GOT3 (cell line): ENCODE measurements around the gene SACM1L.
"Not testable (repeated sequence)": the region's sequence is repeated elsewhere in the genome, so short reads cannot be mapped to it uniquely, and the experiment has no call there.

Source experiments
- DNase-seq: peaks from one replicate; lab custom pipeline; 2025; ENCODE audit warnings: mixed read lengths; lab: John Stamatoyannopoulos, UW

Gene SACM1L

GRCh38 chr3:45741742-45742460 lies 52.7 kb downstream of the SACM1L start:
- no peak for DNase-seq

GRCh38 chr3:45742461-45743089 lies 53.4 kb downstream of the SACM1L start:
- DNase-seq, result no peak

DNA sequence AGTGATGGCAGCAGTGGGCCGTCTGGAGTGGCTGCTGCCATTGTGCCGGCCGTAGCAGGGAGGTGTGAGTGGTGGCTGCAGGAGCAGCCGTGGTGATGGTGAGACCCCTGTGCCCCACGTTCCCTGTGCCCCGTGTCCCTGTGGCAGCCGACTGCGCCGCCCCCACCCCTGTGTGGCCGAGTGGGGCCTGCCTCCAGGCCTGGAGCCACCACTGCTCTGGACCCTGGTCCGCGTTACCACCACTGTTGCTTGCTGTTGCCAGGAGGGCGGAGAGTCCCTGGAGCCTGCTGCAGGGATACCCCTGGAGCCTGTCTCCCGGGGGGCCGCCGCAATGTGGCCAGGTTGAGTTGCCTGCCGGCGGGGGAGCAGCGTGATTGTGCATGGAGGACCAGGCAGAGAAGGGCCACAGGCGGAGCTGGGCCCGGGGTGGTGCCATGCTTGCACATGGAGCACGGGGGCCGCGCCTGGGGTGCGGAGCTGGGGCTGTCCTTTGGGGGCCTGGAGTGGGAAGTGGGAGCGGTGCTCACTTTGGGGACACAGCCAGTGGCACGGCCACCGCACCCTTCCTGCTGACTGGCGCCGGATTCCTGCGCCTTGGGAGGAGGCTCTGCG lies 57.1 kb downstream of the SACM1L start:
- no peak for DNase-seq

- DNase-seq, result no peak
Measured at GRCh38 chr3:45746777-45747622, 57.8 kb downstream of the SACM1L start.

DNA sequence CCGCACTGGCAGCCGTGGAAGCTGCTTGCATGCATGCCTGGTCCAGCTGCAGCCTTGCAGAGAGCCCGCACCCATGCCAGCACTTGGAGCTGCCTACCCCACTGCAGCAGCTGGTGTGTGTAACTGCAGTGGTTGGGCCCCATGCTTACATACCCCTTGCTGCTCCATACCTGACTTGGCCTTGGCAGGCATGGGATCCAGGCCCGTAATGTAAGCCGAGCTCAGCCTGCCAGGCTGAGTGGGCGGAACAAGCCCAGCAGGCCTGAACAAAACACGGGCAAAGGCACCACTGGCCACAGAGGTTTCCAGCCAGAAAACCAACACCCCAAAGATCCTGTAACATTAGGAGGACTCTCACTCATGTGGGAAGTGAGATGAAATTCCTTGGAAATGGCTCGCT lies 58.9 kb downstream of the SACM1L start:
- DNase-seq, result no peak

DNA sequence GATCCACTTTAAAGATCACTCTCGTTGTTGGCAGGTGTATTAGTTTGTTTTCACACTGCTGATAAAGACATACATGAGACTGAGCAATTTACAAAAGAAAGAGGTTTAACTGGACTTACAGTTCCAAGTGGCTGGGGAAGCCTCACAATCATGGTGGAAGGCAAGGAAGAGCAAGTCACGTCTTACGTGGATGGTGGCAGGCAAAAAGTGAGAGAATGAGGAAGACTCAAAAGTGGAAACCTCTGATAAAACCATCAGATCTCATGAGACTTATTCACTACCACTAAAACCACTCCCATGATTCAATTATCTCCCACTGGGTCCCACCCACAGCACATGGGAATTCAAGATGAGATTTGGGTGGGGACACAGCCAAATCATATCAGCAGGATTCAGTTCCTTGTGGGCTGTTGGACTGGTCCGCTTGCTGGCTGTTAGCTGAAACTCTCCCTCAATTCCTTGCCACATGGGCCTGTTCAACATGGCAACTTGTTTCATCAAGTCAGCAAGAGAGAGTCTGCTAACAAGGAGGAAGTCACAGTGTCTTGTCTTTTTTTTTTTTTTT lies 59.9 kb downstream of the SACM1L start:
- DNase-seq, result not testable (repeated sequence)

- no peak for DNase-seq
Measured at GRCh38 chr3:45749880-45750279, 60.7 kb downstream of the SACM1L start.

GRCh38 chr3:45751537-45752242 lies 62.5 kb downstream of the SACM1L start:
- DNase-seq, result no peak

- no peak for DNase-seq
Measured at GRCh38 chr3:45753095-45753494, 63.9 kb downstream of the SACM1L start.

- DNase-seq, result no peak
Measured at GRCh38 chr3:45754461-45754860, 65.3 kb downstream of the SACM1L start.

DNA sequence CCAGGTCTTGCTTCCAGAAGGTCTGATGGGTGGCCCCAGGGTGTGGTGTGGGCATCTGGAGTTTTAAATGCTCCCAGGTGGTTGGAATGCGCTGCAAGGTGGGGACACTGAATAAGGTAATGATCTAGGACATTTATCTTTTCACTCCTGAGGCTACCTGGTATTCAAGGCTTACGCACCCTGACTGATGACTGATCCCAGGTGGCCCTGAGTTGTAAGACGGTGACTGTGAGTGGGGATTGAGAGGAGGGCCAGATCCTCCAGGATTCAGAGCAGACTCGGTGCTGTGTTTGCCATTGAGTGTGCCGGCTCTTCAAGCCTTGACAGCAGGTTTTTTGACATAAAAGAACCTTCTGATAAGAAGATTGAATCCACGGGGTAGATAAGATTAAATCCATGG lies 66.9 kb downstream of the SACM1L start:
- DNase-seq, result no peak

GRCh38 chr3:45757141-45757540 lies 67.9 kb downstream of the SACM1L start:
- not testable (repeated sequence) for DNase-seq

DNA sequence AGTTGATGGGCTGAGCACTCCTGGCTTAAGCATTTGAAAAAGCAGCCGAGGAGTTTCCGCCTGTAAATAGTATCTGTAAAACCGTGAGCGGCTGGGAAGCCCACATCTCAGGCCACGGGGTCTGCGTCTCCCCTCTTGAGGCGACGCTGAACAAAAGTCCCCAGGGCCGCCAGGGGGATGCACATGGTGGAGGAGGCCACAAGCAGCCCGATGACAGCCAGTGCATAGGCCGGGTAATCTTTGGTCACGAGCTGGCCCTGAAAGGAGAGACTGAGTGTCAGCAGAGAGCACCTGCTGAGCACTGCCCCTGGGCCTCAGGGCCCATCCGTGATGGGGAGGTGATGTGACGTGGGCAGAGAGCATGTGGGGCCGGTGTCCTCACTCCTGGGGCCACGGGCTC lies 69.7 kb downstream of the SACM1L start:
- no peak for DNase-seq

DNA sequence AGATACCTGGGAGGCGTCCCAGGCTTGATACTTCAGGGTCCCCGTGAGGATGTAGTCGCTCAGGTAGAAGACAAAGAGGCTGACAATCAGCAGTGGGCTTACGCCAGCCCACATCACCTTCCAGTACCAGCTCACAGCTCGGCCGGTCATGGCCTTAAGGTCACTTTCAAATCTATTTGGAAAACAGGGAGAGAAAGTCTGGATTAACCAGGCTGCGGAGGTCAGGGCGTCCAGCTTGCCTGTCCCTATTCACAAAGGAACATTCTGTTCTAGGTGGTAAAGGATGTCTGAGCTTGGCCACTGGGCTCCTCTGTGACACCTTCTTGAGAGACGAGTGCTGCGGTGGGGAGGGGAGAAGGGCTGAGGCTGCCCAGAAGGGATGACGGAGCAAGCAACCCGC lies 70.7 kb downstream of the SACM1L start:
- DNase-seq, result no peak

DNA sequence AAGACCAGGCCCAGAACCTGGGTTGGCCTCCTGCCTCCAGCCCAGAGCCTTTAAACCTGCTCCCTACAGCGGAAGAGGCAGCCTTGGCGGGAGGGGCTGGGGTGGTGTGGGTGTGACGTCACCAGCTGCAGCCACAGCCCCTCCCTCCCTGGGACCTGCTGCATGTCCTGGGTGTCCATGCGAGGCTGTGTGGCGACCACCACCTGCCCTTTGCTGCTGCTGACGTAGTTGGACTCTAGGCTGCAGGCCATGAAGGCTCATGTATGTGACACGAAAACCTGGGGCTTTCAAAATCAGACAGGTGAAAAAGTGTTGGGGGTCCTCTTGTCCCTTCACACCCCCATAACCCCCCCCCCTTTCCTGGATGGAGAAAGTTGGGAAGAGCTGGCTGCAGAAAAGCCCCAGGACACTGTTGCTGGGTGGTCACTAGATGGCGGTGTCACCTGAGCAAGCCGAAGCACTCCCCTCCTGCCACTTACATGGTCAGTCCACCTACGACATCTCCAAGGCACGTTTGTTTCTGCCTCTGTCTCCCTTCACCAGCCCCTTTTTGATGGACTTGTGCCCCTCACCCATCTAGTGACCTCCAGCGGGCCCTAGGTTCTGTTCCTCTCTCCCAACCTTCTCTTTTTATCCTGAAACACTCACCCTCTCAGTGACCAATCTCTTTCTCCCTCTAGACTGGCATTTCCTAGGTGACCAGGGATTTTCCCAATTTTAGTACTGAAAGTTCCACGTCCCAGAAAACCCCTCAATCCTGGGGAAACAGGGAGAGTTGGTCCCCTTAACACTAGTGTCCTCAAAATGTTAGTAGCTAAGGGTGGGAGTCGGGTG lies 71.9 kb downstream of the SACM1L start:
- DNase-seq, result peak; percentile 8

DNA sequence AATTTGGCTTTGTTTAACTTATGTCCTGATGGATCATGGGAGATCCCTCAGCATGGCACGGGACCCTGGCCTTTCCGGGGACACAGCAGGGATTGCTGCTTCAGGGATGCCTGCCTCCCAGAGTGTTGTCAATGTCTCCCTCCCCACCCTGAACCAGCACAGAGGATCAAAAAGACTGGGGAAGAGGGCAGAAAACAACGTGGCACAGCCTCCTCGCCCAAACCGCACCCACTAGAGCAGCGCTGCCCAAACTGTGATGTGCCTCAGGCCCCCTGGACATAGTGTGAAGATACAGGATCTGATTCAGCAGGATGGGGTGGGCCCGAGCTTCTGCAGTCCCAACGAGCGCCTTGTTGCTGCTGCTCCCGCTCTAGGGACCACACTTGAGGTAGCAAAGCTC lies 72.6 kb downstream of the SACM1L start:
- DNase-seq, result no peak

DNA sequence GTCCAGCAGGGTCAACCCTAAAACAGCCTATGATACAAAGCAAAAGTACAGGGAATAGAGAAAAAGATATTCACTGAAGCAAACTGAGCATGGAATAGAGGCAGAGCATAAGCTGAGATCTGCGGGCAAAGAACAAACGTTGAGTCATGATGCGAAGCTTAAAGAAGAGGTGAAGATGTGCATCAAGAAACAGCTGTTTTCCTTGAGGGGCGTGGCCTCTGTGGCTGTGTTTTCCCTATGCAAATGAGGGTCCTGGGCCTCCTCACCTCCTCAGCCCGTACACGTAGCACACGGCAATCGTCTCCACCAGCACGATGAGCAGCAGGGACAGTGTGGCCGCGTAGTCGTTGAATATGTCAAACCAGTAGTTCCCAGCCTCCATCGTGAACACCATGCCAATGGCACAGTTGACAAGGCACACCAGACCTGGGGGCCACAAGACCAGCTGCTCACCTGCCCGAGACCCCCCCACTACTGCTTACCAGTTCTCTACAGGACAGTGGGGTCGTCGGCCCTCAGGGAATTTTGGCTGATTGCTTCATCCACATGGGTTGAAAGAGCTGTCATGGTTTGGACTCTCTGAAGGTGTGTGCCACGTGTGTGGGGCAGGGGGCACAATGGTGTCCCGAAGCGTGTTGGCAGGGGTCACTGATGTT lies 73.6 kb downstream of the SACM1L start:
- no peak for DNase-seq

DNA sequence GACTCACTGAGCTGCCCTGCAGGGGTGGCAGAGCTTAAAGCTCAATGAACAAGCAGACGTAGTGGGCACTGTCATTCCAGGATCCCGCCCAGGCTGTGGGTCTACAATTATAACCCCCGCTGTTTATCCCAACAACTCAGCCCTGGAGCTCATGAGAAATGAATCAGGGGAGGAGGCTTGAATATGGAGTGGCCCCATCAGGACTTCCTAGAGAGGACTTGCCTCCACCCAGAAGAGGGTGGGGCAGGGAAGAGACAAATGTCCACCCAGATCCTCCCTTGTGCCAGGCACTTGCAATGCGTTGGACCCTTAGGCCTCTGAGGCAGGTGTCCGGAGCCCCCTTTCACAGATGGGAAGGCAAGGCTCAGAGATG lies 74.1 kb downstream of the SACM1L start:
- DNase-seq, result no peak

- DNase-seq, result no peak
Measured at GRCh38 chr3:45765266-45765851, 76.2 kb downstream of the SACM1L start.

- DNase-seq, result no peak
Measured at GRCh38 chr3:45765958-45766357, 76.8 kb downstream of the SACM1L start.
